Astrocyte (in vitro differentiated cells and primary cell): ENCODE data around the gene TP53. TPM values are rescaled to one million over a fixed set of nuclear protein-coding genes. Genes with fewer than 3 reads are reported as not detected.
A peak's percentile ranks its signal among the peaks of the same experiment; 100 is the strongest.

ENCODE experiments used
- DNase-seq: peaks from one replicate; pipeline ENCODE4 v3.0.0-alpha.2; 2010; ENCODE audit warnings: low read depth
- FAIRE-seq: peaks from 2 replicates; lab custom pipeline; 2011; peaks lifted over from hg19 to GRCh38; lab: Jason Lieb, UNC
- H2AFZ ChIP-seq: 2 replicates; pipeline ENCODE4 v1.6.0; 2012; ENCODE audit warnings: low read depth, low read length, inconsistent platforms
- H3K27ac ChIP-seq: 2 replicates; pipeline ENCODE4 v1.5.1; 2011; ENCODE audit warnings: low read depth, low read length, inconsistent platforms
- H3K27me3 ChIP-seq: 2 replicates; pipeline ENCODE4 v1.6.0; 2011; ENCODE audit warnings: low read length, inconsistent platforms; ENCODE audit not compliant: insufficient read depth
- H3K36me3 ChIP-seq: 2 replicates; pipeline ENCODE4 v1.5.1; 2011; ENCODE audit warnings: low read length, inconsistent platforms; ENCODE audit not compliant: insufficient read depth
- H3K4me1 ChIP-seq: 2 replicates; pipeline ENCODE4 v1.5.1; 2011; ENCODE audit warnings: low read length, inconsistent platforms; ENCODE audit not compliant: insufficient read depth
- H3K4me2 ChIP-seq: 2 replicates; pipeline ENCODE4 v1.6.0; 2012; ENCODE audit warnings: low read length, inconsistent platforms
- H3K4me3 ChIP-seq: 2 replicates; pipeline ENCODE4 v1.5.1; 2011; ENCODE audit warnings: low read depth, mild to moderate bottlenecking, low read length, inconsistent platforms; ENCODE audit not compliant: insufficient read depth
- H3K79me2 ChIP-seq: 2 replicates; pipeline ENCODE4 v1.6.0; 2012; ENCODE audit warnings: mild to moderate bottlenecking, low read length, inconsistent platforms; ENCODE audit not compliant: insufficient read depth
- H3K9ac ChIP-seq: 2 replicates; pipeline ENCODE4 v1.6.0; 2012; ENCODE audit warnings: mild to moderate bottlenecking, low read length, inconsistent platforms
- H3K9me3 ChIP-seq: 2 replicates; pipeline ENCODE4 v1.5.1; 2012; ENCODE audit warnings: low read depth, mild to moderate bottlenecking, low read length, inconsistent platforms; ENCODE audit not compliant: insufficient read depth
- H4K20me1 ChIP-seq: 2 replicates; pipeline ENCODE4 v1.6.0; 2012; ENCODE audit warnings: low read length, inconsistent platforms; ENCODE audit not compliant: insufficient read depth
- H3K27ac Mint-ChIP-seq: one replicate; pipeline ENCODE4 v1.8.0; 2021; ENCODE audit warnings: mild to moderate bottlenecking, mixed read lengths; ENCODE audit not compliant: unreplicated experiment
- H3K27me3 Mint-ChIP-seq: one replicate; pipeline ENCODE4 v1.8.0; 2021; ENCODE audit warnings: low read depth, mixed read lengths; ENCODE audit not compliant: unreplicated experiment
- H3K36me3 Mint-ChIP-seq: one replicate; pipeline ENCODE4 v1.8.0; 2021; ENCODE audit warnings: low read depth, mixed read lengths; ENCODE audit not compliant: unreplicated experiment
- H3K4me1 Mint-ChIP-seq: one replicate; pipeline ENCODE4 v1.8.0; 2021; ENCODE audit warnings: low read depth, mixed read lengths; ENCODE audit not compliant: unreplicated experiment
- H3K4me3 Mint-ChIP-seq: one replicate; pipeline ENCODE4 v1.8.0; 2021; ENCODE audit warnings: mild to moderate bottlenecking, moderate library complexity, mixed read lengths; ENCODE audit not compliant: unreplicated experiment
- H3K9me3 Mint-ChIP-seq: one replicate; pipeline ENCODE4 v1.8.0; 2021; ENCODE audit warnings: mild to moderate bottlenecking, mixed read lengths; ENCODE audit not compliant: unreplicated experiment
- CTCF ChIP-seq: IDR thresholded peaks from 2 replicates; pipeline ENCODE4 v1.5.1; 2011; ENCODE audit warnings: low read depth, mild to moderate bottlenecking, inconsistent platforms, low read length, moderate library complexity; ENCODE audit not compliant: insufficient read depth
- EZH2 ChIP-seq: IDR thresholded peaks from 2 replicates; pipeline ENCODE4 v1.6.1; 2012; ENCODE audit warnings: mild to moderate bottlenecking, low read length, inconsistent platforms; ENCODE audit not compliant: insufficient read depth
- total RNA-seq: library from RNA; stranded (reverse); gene quantifications from 2 replicates; pipeline ENCODE4 v1.2.1, GENCODE V29; 2021

Gene TP53
- total RNA-seq, 1 donor from 2014 or later: 94.4 TPM

DNA sequence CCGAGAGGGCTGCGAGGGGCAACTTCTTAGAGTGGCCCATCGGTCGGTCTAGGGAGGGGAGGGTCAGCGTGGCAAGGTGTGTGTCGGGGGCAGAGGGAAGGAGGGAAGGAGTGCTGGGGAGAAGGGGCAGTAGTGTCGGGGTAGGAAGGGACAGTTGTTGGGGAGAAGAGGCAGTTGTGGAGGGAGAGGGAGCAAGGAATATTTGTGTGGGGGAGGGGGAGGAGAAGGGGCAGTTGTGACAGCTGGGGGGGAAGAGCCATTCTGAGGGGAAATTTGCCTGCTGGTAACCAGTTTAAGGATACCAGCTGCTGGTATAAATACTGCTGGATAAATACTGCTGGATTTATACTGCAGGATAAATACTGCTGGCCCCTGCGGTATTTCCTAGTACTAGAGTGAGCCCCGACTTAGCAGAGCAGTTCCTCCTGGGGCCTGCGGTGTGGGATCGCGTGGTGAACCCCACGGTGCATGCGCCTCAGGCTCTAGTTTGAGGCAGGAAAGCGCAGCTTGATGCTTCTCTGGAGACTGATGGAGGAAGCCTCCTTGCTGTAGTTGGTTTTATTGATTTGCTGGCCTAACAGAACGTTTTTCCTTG is 30.6 kb upstream of the TP53 start:
- no peaks in the 10 kb centered on the region for H3K9me3 ChIP-seq
- Mint-ChIP-seq H3K4me1 (no peaks in the 10 kb centered on the region), H3K36me3 (no peaks in the 10 kb centered on the region), H3K27ac (no peak overlapping the region), H3K9me3 (no peaks in the 10 kb centered on the region), H3K27me3 (peaks cover 45% of the 10 kb centered on the region), H3K4me3 (peak overlapping the region; percentile 77)
- peak overlapping the region; percentile 65 for H3K4me3 ChIP-seq
- H3K79me2 ChIP-seq: no peaks in the 10 kb centered on the region
- H2AFZ ChIP-seq: peak overlapping the region; percentile 94
- FAIRE-seq: no peak
- peaks cover 9% of the 10 kb centered on the region for H3K4me1 ChIP-seq
- H3K27ac ChIP-seq: no peak overlapping the region
- DNase-seq: no peak
- peak overlapping the region; percentile 71 for H3K9ac ChIP-seq
- peak overlapping the region; percentile 97 for H3K4me2 ChIP-seq
- peaks cover 44% of the 10 kb centered on the region for H3K27me3 ChIP-seq
- H4K20me1 ChIP-seq: no peaks in the 10 kb centered on the region
- H3K36me3 ChIP-seq: no peaks in the 10 kb centered on the region
- TF ChIP-seq EZH2 (no peak), CTCF (no peak)

- H3K9me3 ChIP-seq: no peaks in the 10 kb centered on the region
- no peaks in the 10 kb centered on the region for H3K79me2 ChIP-seq
- H3K4me3 ChIP-seq: peak within 1 kb of the TSS; percentile 65
- peaks cover 9% of the 10 kb centered on the region for H3K4me1 ChIP-seq
- Mint-ChIP-seq H3K36me3 (no peaks in the 10 kb centered on the region), H3K9me3 (no peaks in the 10 kb centered on the region), H3K27ac (peak within 1 kb of the TSS; percentile 58), H3K4me3 (peak within 1 kb of the TSS; percentile 91), H3K4me1 (no peaks in the 10 kb centered on the region), H3K27me3 (peaks cover 43% of the 10 kb centered on the region)
- H2AFZ ChIP-seq: peak within 1 kb of the TSS; percentile 94
- peak; percentile 94 for DNase-seq
- TF ChIP-seq EZH2 (no peak), CTCF (peak; percentile 25)
- H3K4me2 ChIP-seq: peak within 1 kb of the TSS; percentile 97
- no peak within 1 kb of the TSS for H3K27ac ChIP-seq
- FAIRE-seq: no peak
- H4K20me1 ChIP-seq: no peaks in the 10 kb centered on the region
- H3K36me3 ChIP-seq: no peaks in the 10 kb centered on the region
- H3K27me3 ChIP-seq: peaks cover 47% of the 10 kb centered on the region
- peak within 1 kb of the TSS; percentile 71 for H3K9ac ChIP-seq
These were observed 29.8 kb upstream of the TP53 start, which contains the start of gene DNAH2 for GRCh38 chr17:7716901-7717755. TSS of gene DNAH2 (plus strand) at chr17:7717744. CDS start at chr17:7719735, 1,991 bp downstream.
